Femur (tissue), 1 donor: ENCODE data around the gene NAT14.
"Not testable (repeated sequence)": the region's sequence is repeated elsewhere in the genome, so short reads cannot be mapped to it uniquely, and the experiment has no call there.

Experiments
- DNase-seq: peaks from one replicate; pipeline ENCODE4 v3.0.0-alpha.2; 2017

NAT14 gene

DNA sequence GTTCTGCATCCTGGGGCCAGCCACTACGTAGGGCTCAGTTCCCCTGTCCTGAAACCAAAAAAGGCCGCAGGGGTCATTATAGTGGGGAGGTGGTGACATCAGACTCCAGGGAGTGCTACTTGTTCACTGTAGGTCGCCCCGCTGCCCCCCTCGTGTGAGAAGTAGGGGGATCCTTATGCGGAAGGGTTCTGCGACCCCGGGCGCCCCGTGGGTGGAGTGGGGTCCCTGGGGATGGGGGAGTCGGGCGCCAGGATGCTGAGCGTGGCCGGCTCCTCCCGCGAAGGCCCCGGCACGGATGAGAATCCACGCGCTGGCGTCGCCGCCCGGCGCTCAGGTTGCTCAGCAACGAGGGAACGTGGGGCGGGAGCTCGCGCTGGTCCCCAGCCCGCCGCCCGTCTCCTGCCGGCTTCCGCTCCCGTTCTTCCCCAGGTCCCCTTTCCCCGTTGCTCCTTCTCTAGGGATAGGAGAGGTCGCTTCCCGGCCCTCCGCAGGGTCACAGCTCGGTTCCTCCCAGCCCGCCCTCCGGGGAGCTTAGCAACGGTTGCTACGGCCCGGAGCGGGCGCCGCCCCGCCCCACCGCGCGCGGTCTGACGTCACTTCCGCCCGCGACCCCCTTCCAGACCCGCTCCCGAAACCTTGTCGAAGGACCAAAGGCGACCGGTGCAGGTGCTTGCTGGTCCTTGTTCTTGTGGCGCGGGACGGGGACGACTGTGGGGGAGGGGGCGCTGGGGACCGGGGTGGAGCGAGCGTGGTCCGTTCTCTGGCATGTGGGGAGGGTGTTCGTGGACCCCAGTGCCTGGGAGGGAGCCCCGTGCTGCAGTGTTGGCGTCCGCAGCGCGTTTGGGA lies at the start of gene NAT14:
Gene NAT14 (plus strand): TSS at position 596 of the 846 bp plus-strand sequence. CDS start 521 bp downstream, outside the sequence.
- peak; percentile 87 for DNase-seq

- no peak for DNase-seq
Observed at GRCh38 chr19:55436847-55437246, 48.1 kb upstream of the NAT14 start.

DNA sequence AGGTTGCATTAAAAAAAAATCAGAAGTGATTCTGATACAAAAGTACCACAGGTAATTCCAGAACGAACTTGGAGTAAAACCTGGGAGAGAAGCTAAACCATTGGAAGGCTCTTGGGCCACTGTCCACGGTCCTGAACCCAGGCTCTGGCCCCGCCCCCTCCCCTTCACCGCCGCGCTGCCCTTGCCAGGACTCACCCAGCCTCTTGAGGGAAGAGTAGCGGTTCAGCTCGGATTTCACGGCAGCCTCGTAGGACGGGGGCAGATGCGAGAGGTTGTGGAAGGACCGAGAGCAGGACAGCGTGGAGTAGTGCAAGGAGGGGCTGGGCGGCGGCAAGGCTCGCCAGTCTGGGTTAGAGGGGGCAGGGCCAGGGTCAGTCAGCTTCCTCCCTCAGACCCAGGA lies 47.6 kb upstream of the NAT14 start:
- DNase-seq = peak; percentile 81

DNA sequence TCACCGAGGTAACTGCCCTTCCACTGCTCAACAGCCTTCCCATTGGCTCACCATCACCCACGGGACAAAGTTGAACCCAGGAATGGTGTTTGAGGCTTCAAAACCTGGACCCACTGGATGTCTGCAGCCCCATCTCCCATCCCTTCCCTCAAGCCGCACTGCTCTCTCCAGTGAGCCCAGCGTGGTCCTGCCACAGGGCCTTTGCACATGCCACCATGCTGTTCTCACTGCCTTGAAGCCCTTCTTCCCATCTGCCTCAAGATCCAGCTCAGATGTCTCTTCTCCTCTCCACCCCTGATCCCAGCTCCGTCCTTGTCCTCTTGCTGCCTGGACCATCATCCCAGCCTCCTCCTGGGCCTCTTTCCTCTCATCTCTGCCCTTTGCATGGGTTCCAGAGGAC lies 45.9 kb upstream of the NAT14 start:
- no peak for DNase-seq

GRCh38 chr19:55440411-55441105 lies 44.4 kb upstream of the NAT14 start:
- no peak for DNase-seq

DNA sequence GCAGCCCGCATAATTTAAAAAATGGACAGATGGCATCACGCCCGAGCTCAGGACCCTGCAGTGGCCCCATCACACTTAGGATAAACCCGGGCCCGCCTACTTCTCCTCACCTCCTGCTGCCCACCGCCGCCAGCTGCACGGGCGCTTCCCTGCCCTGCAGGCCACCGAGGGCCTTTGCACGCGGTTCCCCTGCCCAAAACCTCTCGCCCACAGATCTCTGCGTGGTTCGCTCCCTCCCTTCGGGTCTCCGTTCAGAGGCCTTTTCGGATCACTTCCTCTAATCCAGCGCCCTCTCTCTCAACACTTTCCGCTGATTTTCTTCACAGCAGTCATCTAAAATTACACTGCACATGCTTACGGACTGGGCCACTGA lies 43.7 kb upstream of the NAT14 start:
- DNase-seq = no peak

DNA sequence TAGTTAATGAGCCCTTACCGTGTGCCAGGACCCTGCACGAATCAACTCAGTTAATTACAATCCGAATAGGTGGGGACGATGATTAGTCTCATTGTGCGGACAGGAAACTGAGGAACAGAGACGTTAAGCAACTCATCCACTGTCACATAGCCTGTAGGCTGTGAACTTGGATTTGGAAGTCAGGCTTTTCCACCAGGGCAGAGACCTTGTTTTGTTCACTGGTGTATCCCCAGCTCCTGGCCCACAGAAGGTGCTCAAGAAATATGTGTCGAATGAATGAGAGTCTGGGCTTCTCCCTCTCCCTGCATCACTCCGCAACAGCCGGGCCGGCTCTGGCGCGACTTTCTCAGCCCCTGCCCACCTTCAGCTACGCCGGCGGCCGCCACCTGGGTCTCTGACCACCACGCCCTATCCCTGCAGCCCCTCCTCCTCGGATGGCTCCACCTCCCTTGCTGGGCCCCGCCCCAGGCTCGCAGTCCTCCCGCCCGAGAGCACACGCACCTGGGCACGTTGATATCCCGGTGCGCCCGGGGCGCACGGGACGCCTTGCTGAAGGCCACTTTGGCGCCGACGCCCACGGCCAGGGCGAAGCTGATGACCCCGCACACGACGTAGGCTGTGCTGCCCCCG lies 43.2 kb upstream of the NAT14 start:
- DNase-seq = no peak

GRCh38 chr19:55442372-55442961 lies 42.5 kb upstream of the NAT14 start:
- no peak for DNase-seq

GRCh38 chr19:55443045-55443823 lies 41.8 kb upstream of the NAT14 start, which contains the start of gene SHISA7:
Gene SHISA7, minus strand, starts transcription at chr19:55443300. Its CDS starts 437 bp downstream, at chr19:55442863.
- DNase-seq = no peak

- DNase-seq = no peak
Observed at GRCh38 chr19:55443824-55444480, 41.0 kb upstream of the NAT14 start.

- DNase-seq = no peak
Observed at GRCh38 chr19:55444646-55445045, 40.3 kb upstream of the NAT14 start.

DNA sequence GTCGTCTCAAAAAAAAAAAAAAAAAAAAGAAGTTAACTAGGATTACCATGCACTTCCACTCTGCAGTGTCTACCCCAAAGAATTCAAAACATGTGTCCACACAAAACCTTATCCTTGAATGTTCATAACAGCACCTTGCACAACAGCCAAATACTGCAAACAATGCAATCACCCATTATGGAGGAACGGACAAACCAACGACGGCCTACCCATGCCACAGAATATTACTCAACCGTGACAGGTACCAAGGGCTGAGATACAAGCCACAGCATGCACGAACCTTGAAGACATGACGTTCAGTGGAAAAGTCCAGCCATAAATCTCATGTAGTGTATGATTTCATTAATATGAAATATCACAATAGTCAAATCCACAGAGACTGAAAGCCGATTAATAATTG lies 38.9 kb upstream of the NAT14 start:
- DNase-seq = no peak

- DNase-seq = no peak
Observed at GRCh38 chr19:55447421-55448174, 37.4 kb upstream of the NAT14 start.

- not testable (repeated sequence) for DNase-seq
Observed at GRCh38 chr19:55448175-55448490, 36.9 kb upstream of the NAT14 start.

- DNase-seq = no peak
Observed at GRCh38 chr19:55449469-55449868, 35.5 kb upstream of the NAT14 start.

GRCh38 chr19:55451163-55451964 lies 33.6 kb upstream of the NAT14 start:
- DNase-seq = no peak

- no peak for DNase-seq
Observed at GRCh38 chr19:55451965-55452748, 32.8 kb upstream of the NAT14 start.

- DNase-seq = peak; percentile 94
Observed at GRCh38 chr19:55452749-55453346, 32.1 kb upstream of the NAT14 start.
